GM23338 (cell line): Measurements from ENCODE around the gene CACNG3. TPM values are rescaled to one million over a fixed set of nuclear protein-coding genes. Genes with fewer than 3 reads are reported as not detected.

Experiments used
- ATAC-seq: fragments of 200-7000 bp; cut with Tn5 transposase; 3 replicates; pipeline ENCODE4 v1.9.1; 2020
- DNase-seq: peaks from one replicate; pipeline ENCODE4 v3.0.0-alpha.2; 2015; ENCODE audit warnings: low spot score
- H2AFZ ChIP-seq: fragments of 200-600 bp; sonication (generic); 2 replicates; pipeline ENCODE4 v1.8.0; 2016; ENCODE audit warnings: antibody characterized with exemption, mild to moderate bottlenecking, moderate library complexity
- H3F3A ChIP-seq: fragments of 200-600 bp; sonication (generic); replicated peaks from 2 replicates; pipeline ENCODE4 v1.8.0; 2017; ENCODE audit warnings: antibody characterized with exemption, mixed run types, low read depth
- H3K27ac ChIP-seq: fragments of 200-600 bp; sonication (generic); 2 replicates; pipeline ENCODE4 v1.6.1; 2016; ENCODE audit warnings: low read depth
- H3K27me3 ChIP-seq: fragments of 200-600 bp; sonication (generic); 2 replicates; pipeline ENCODE4 v1.8.0; 2016; ENCODE audit warnings: mild to moderate bottlenecking, mixed run types, moderate library complexity; ENCODE audit not compliant: insufficient read depth
- H3K36me3 ChIP-seq: fragments of 200-600 bp; sonication (generic); 2 replicates; pipeline ENCODE4 v1.8.0; 2016; ENCODE audit warnings: mild to moderate bottlenecking; ENCODE audit not compliant: insufficient read depth
- H3K4me1 ChIP-seq: fragments of 200-600 bp; sonication (generic); 2 replicates; pipeline ENCODE4 v1.8.0; 2016; ENCODE audit warnings: mild to moderate bottlenecking, moderate library complexity; ENCODE audit not compliant: insufficient read depth
- H3K4me2 ChIP-seq: fragments of 200-600 bp; sonication (generic); 2 replicates; pipeline ENCODE4 v1.7.1; 2017; ENCODE audit warnings: mixed run types
- H3K4me3 ChIP-seq: fragments of 200-600 bp; sonication (generic); 2 replicates; pipeline ENCODE4 v1.6.1; 2016; ENCODE audit warnings: mixed run types
- H3K79me2 ChIP-seq: fragments of 200-600 bp; sonication (generic); replicated peaks from 2 replicates; pipeline ENCODE4 v1.8.0; 2017; ENCODE audit warnings: mild to moderate bottlenecking; ENCODE audit not compliant: insufficient read depth
- H3K9me2 ChIP-seq: fragments of 200-600 bp; sonication (generic); 2 replicates; pipeline ENCODE4 v1.8.0; 2017; ENCODE audit not compliant: insufficient read depth
- H4K20me1 ChIP-seq: fragments of 200-600 bp; sonication (generic); replicated peaks from 2 replicates; pipeline ENCODE4 v1.8.0; 2017; ENCODE audit warnings: mild to moderate bottlenecking; ENCODE audit not compliant: insufficient read depth
- H3K27ac Mint-ChIP-seq: 2 replicates; pipeline ENCODE4 v1.8.0; 2020; ENCODE audit warnings: inconsistent platforms, mild to moderate bottlenecking, moderate library complexity, mixed read lengths
- H3K27me3 Mint-ChIP-seq: 3 replicates; pipeline ENCODE4 v1.8.0; 2022; ENCODE audit warnings: low read depth, mild to moderate bottlenecking, moderate library complexity, mixed read lengths, inconsistent platforms; ENCODE audit not compliant: insufficient read depth, poor library complexity
- H3K36me3 Mint-ChIP-seq: 3 replicates; pipeline ENCODE4 v1.8.0; 2021; ENCODE audit warnings: low read depth, mild to moderate bottlenecking, inconsistent platforms, moderate library complexity, mixed read lengths
- H3K4me1 Mint-ChIP-seq: 3 replicates; pipeline ENCODE4 v1.8.0; 2020; ENCODE audit warnings: mild to moderate bottlenecking, inconsistent platforms, mixed read lengths
- H3K4me3 Mint-ChIP-seq: 3 replicates; pipeline ENCODE4 v1.8.0; 2021; ENCODE audit warnings: moderate library complexity, mild to moderate bottlenecking, inconsistent platforms, mixed read lengths
- H3K9me3 Mint-ChIP-seq: 3 replicates; pipeline ENCODE4 v1.8.0; 2020; ENCODE audit warnings: moderate library complexity, mild to moderate bottlenecking, inconsistent platforms, mixed read lengths
- CREB1 ChIP-seq: fragments of 250-450 bp; sonication (Bioruptor Pico); IDR thresholded peaks from 2 replicates; pipeline ENCODE4 v1.5.0; 2020; ENCODE audit warnings: low read depth, mild to moderate bottlenecking, moderate library complexity
- JUNB ChIP-seq: IDR thresholded peaks from one replicate; pipeline ENCODE4 v1.6.1; 2016; ENCODE audit warnings: antibody characterized with exemption; ENCODE audit not compliant: unreplicated experiment
- POLR2AphosphoS5 ChIP-seq: IDR thresholded peaks from 2 replicates; pipeline ENCODE4 v1.6.1; 2016; ENCODE audit warnings: antibody characterized with exemption, low read depth
- REST ChIP-seq: IDR thresholded peaks from one replicate; pipeline ENCODE4 v1.6.1; 2018; ENCODE audit warnings: antibody characterized with exemption; ENCODE audit not compliant: unreplicated experiment
- STAT1 ChIP-seq: IDR thresholded peaks from one replicate; pipeline ENCODE4 v1.6.1; 2016; ENCODE audit warnings: antibody characterized with exemption; ENCODE audit not compliant: unreplicated experiment
- ZNF331 ChIP-seq: fragments of 250-450 bp; sonication (Bioruptor Pico); IDR thresholded peaks from 2 replicates; pipeline ENCODE4 v1.5.0; 2020; ENCODE audit warnings: low read depth, mild to moderate bottlenecking, moderate library complexity
- ZNF462 ChIP-seq: fragments of 250-450 bp; sonication (Bioruptor Pico); IDR thresholded peaks from 2 replicates; pipeline ENCODE4 v1.5.0; 2020; ENCODE audit warnings: mild to moderate bottlenecking, moderate library complexity
- polyA plus RNA-seq: library from polyadenylated mRNA; unstranded; fragments of >200 nt; fragmentation: Nextera tagmentation; extraction: Ambion mirVana; gene quantifications from 2 replicates; pipeline ENCODE4 v1.2.1, GENCODE V29; 2016
- total RNA-seq: library from RNA; depleted of rRNA; stranded (reverse); fragments of >200 nt; shearing (Covaris generic); gene quantifications from 2 replicates; pipeline ENCODE4 v1.2.3, GENCODE V29; 2014

The CACNG3 gene
- total and polyA plus RNA-seq, 2 experiments from 2014 or later, result not detected

GRCh38 chr16:24364596-24364995, 108.5 kb downstream of the CACNG3 start (continued):
- TF ChIP-seq ZNF462, result no peak
- no peak for TF ChIP-seq JUNB

GRCh38 chr16:24367186-24367710, 111.1 kb downstream of the CACNG3 start:
- no peak overlapping the region for H3K4me3 Mint-ChIP-seq
- no peaks in the 10 kb centered on the region for H3K79me2 ChIP-seq
- no peak overlapping the region for H3K4me3 ChIP-seq
- no peak overlapping the region for H3K4me2 ChIP-seq
- H4K20me1 ChIP-seq, result no peaks in the 10 kb centered on the region
- no peaks in the 10 kb centered on the region for H3K36me3 ChIP-seq
- no peak overlapping the region for H3K27ac Mint-ChIP-seq
- TF ChIP-seq CREB1 (CRISPR knock-in tag), result no peak
- no peak for TF ChIP-seq ZNF331 (CRISPR knock-in tag)
- 0 out of 2 replicates have a peak, but pooled peaks cover 3% of the 10 kb centered on the region for H3K9me2 ChIP-seq
- no peaks in the 10 kb centered on the region; the same call in 1 of the 3 replicates for H3K9me3 Mint-ChIP-seq
- no peaks in the 10 kb centered on the region; the same call in 1 of the 2 replicates for H3K4me1 ChIP-seq
- H2AFZ ChIP-seq, result no peak overlapping the region
- DNase-seq (no peak), ATAC-seq (no peak)
- no peaks in the 10 kb centered on the region for H3K27me3 Mint-ChIP-seq
- H3K4me1 Mint-ChIP-seq, result no peaks in the 10 kb centered on the region
- H3K36me3 Mint-ChIP-seq, result no peaks in the 10 kb centered on the region
- no peaks in the 10 kb centered on the region for H3F3A ChIP-seq
- no peak overlapping the region for H3K27ac ChIP-seq
- no peaks in the 10 kb centered on the region for H3K27me3 ChIP-seq

- H3K79me2 ChIP-seq, result no peaks in the 10 kb centered on the region
- Mint-ChIP-seq H3K9me3 (peaks cover 14% of the 10 kb centered on the region), H3K27ac (no peak overlapping the region), H3K36me3 (peaks cover 11% of the 10 kb centered on the region; the same call in 2 of the 3 replicates), H3K4me3 (no peak overlapping the region), H3K27me3 (no peaks in the 10 kb centered on the region), H3K4me1 (no peaks in the 10 kb centered on the region)
- H3K9me2 ChIP-seq, result 0 out of 2 replicates have a peak, but pooled peaks cover 3% of the 10 kb centered on the region
- H3K4me2 ChIP-seq, result no peak overlapping the region
- no peak overlapping the region for H3K27ac ChIP-seq
- no peaks in the 10 kb centered on the region for H3K36me3 ChIP-seq
- DNase-seq (no peak), ATAC-seq (no peak)
- no peaks in the 10 kb centered on the region for H4K20me1 ChIP-seq
- no peaks in the 10 kb centered on the region for H3K4me1 ChIP-seq
- H2AFZ ChIP-seq, result no peak overlapping the region
- H3K27me3 ChIP-seq, result no peaks in the 10 kb centered on the region
- H3K4me3 ChIP-seq, result no peak overlapping the region
- H3F3A ChIP-seq, result no peaks in the 10 kb centered on the region
- TF ChIP-seq STAT1, result no peak
- TF ChIP-seq REST, result no peak
- no peak for TF ChIP-seq POLR2AphosphoS5
- no peak for TF ChIP-seq ZNF331 (CRISPR knock-in tag)
Measured at GRCh38 chr16:24372824-24373223, 116.7 kb downstream of the CACNG3 start.
